HG03457 (cell line): ENCODE data around the gene FGD5.

ENCODE experiments used
- ATAC-seq: cut with Tn5 transposase; IDR thresholded peaks from one replicate; pipeline ENCODE4 v1.9.1; 2021; ENCODE audit warnings: moderate number of reproducible peaks; ENCODE audit not compliant: unreplicated experiment

The FGD5 gene

DNA sequence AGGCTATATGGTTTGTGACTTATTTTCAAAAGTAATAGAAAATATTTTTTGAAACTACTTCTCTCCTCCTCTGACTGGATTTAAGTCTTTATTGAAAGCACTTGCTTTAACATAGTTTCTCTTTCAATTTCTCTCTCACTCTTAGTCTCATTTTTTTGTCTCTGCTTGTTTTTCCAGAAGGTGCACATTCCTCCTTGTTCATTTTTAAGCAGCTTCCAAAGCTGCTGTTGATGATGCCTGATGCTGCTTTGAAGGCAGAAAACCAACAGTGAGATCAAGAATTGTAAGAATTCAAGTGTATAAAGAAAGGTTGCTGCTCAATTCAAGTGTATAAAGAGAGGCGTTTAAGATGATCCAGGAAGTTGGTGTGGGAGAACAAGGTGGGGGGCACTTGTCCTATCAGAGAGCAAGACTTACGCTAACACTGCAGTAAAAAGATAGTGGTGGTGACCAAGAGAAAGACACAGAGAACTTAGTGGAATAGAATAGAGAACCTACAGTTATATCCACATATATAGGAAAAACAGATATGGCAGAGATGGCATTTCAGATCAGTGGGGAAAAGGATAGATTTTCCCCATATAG is 140.7 kb downstream of the FGD5 start:
- no peak for ATAC-seq

DNA sequence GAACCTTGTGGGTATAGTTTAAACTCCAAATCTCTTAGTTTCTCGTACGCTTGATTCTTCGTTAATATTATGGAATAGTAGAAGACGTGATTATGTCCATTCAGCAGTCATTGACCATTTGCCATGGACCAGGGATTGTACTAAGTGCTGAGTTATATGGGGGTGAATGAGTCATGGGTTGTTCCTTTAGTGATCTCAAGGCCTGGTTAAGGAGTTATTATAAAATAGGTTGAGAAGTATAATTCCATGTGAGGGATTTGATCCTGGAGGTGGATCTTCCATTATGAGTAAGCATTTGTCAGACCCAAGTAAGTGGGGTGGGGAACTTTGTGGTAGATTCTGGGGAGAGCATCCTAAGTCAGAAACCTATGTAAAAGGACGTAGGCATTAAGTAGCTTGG is 144.0 kb downstream of the FGD5 start:
- no peak for ATAC-seq

DNA sequence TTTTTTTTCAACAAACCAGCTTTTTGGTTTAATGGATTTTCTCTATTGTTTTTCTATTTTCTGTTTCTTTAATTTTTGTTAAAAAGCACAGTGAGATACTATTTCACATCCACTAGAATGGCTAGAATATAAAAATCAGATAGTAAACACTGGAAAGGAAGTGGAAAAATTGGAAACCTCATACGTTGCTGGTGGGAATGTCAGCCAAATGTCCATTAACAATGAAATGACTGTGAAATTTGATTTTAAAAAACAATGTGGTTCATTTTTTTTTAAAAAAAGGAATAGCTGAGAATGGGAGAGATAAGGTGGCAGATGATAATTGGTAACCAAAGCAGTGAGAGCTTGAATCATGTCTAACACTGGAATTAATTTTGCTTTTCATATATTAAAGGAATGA is 148.5 kb downstream of the FGD5 start:
- ATAC-seq, result no peak

GRCh38 chr3:14969671-14970070 is 150.9 kb downstream of the FGD5 start:
- no peak for ATAC-seq

- ATAC-seq, result no peak
Measured at GRCh38 chr3:14976317-14976716, 157.6 kb downstream of the FGD5 start.

DNA sequence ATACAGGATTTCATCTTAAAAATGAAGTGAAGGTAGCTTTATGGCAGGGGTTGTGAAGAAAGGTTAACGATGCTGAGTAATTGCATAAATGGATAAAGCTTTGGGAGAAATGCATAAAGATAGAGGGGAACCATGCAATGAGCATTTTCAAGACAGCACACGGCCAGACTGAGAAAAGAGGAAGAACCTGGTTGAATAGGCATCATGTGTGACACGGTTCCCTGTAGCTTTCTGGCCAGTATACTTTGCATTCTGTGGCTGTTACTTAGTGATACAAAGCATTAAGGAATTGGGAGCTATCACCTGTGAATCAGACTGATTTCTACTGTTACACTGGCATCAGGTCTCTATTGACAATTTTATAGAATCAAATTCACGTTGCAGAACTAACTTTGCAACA is 161.9 kb downstream of the FGD5 start:
- ATAC-seq, result no peak
